ENCODE results near the gene SPINT4.

The SPINT4 gene

DNA sequence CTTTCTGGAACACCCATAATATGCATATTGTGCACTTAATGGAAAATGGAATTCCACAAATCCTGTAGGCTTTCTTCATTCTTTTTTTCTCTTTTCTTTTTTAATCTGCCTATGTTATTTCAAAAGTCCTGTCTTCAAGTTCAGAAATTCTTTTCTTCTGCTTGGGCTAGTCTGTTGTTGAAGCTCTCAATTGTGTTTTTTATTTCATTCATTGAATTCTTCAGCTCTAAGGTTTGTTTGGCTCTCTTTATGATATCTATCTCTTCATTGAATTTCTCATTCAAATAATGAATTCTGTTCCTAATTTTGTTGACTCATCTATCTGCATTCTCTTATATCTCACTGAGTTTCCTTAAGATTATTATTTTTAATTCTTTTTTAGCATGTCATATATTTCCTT lies 10.1 kb downstream of the SPINT4 start:
- TF ChIP-seq POLR2AphosphoS5 (IDR thresholded peaks at IDR 0.05; ENCODE audit: low read depth), result no peak
- TF ChIP-seq GABPA (IDR thresholded peaks at IDR 0.05; ENCODE audit: low read depth), result no peak
- no peak for TF ChIP-seq SPI1 (IDR thresholded peaks at IDR 0.05; ENCODE audit: borderline replicate concordance, low read depth)
- TF ChIP-seq, protein P1, sequence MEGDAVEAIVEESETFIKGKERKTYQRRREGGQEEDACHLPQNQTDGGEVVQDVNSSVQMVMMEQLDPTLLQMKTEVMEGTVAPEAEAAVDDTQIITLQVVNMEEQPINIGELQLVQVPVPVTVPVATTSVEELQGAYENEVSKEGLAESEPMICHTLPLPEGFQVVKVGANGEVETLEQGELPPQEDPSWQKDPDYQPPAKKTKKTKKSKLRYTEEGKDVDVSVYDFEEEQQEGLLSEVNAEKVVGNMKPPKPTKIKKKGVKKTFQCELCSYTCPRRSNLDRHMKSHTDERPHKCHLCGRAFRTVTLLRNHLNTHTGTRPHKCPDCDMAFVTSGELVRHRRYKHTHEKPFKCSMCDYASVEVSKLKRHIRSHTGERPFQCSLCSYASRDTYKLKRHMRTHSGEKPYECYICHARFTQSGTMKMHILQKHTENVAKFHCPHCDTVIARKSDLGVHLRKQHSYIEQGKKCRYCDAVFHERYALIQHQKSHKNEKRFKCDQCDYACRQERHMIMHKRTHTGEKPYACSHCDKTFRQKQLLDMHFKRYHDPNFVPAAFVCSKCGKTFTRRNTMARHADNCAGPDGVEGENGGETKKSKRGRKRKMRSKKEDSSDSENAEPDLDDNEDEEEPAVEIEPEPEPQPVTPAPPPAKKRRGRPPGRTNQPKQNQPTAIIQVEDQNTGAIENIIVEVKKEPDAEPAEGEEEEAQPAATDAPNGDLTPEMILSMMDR (IDR thresholded peaks at IDR 0.05; ENCODE audit: insufficient read depth, low read length), result no peak
- TF ChIP-seq, protein P2, sequence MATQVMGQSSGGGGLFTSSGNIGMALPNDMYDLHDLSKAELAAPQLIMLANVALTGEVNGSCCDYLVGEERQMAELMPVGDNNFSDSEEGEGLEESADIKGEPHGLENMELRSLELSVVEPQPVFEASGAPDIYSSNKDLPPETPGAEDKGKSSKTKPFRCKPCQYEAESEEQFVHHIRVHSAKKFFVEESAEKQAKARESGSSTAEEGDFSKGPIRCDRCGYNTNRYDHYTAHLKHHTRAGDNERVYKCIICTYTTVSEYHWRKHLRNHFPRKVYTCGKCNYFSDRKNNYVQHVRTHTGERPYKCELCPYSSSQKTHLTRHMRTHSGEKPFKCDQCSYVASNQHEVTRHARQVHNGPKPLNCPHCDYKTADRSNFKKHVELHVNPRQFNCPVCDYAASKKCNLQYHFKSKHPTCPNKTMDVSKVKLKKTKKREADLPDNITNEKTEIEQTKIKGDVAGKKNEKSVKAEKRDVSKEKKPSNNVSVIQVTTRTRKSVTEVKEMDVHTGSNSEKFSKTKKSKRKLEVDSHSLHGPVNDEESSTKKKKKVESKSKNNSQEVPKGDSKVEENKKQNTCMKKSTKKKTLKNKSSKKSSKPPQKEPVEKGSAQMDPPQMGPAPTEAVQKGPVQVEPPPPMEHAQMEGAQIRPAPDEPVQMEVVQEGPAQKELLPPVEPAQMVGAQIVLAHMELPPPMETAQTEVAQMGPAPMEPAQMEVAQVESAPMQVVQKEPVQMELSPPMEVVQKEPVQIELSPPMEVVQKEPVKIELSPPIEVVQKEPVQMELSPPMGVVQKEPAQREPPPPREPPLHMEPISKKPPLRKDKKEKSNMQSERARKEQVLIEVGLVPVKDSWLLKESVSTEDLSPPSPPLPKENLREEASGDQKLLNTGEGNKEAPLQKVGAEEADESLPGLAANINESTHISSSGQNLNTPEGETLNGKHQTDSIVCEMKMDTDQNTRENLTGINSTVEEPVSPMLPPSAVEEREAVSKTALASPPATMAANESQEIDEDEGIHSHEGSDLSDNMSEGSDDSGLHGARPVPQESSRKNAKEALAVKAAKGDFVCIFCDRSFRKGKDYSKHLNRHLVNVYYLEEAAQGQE (IDR thresholded peaks at IDR 0.05; ENCODE audit: insufficient replicate concordance, low read depth), result no peak
- Histone ChIP-seq H3K4me3 (replicated peaks; ENCODE audit: insufficient read depth, low read length) (no peak overlapping the region), H3K27me3 (ENCODE audit: insufficient read depth, poor library complexity, severe bottlenecking) (peaks cover 3% of the 10 kb centered on the region), H3K27ac (replicated peaks) (no peak overlapping the region)
- no peak for DNase-seq (ENCODE audit: low read depth in 1 of 2, low spot score in 1 of 2)

GRCh38 chr20:45735552-45735951 lies 13.4 kb downstream of the SPINT4 start:
- no peak for DNase-seq (ENCODE audit: low read depth in 1 of 2, low spot score in 1 of 2)
- Histone ChIP-seq H3K27me3 (ENCODE audit: insufficient read depth, poor library complexity, severe bottlenecking) (peaks cover 4% of the 10 kb centered on the region), H3K27ac (replicated peaks) (no peak overlapping the region), H3K4me3 (replicated peaks; ENCODE audit: insufficient read depth, low read length) (no peak overlapping the region)
- TF ChIP-seq GABPA (IDR thresholded peaks at IDR 0.05; ENCODE audit: low read depth), result no peak
- TF ChIP-seq, protein P2 (IDR thresholded peaks at IDR 0.05; ENCODE audit: insufficient replicate concordance, low read depth), result no peak
- TF ChIP-seq SPI1 (IDR thresholded peaks at IDR 0.05; ENCODE audit: borderline replicate concordance, low read depth), result no peak
- TF ChIP-seq, protein P1 (IDR thresholded peaks at IDR 0.05; ENCODE audit: insufficient read depth, low read length), result no peak
- no peak for TF ChIP-seq POLR2AphosphoS5 (IDR thresholded peaks at IDR 0.05; ENCODE audit: low read depth)

GRCh38 chr20:45735988-45736387 lies 13.8 kb downstream of the SPINT4 start:
- DNase-seq (ENCODE audit: low read depth in 1 of 2, low spot score in 1 of 2), result no peak
- Histone ChIP-seq H3K4me3 (replicated peaks; ENCODE audit: insufficient read depth, low read length) (no peak overlapping the region), H3K27me3 (ENCODE audit: insufficient read depth, poor library complexity, severe bottlenecking) (peaks cover 5% of the 10 kb centered on the region), H3K27ac (replicated peaks) (no peak overlapping the region)
- TF ChIP-seq SPI1 (IDR thresholded peaks at IDR 0.05; ENCODE audit: borderline replicate concordance, low read depth), result no peak
- TF ChIP-seq POLR2AphosphoS5 (IDR thresholded peaks at IDR 0.05; ENCODE audit: low read depth), result no peak
- TF ChIP-seq, protein P1 (IDR thresholded peaks at IDR 0.05; ENCODE audit: insufficient read depth, low read length), result no peak
- TF ChIP-seq GABPA (IDR thresholded peaks at IDR 0.05; ENCODE audit: low read depth), result no peak
- TF ChIP-seq, protein P2 (IDR thresholded peaks at IDR 0.05; ENCODE audit: insufficient replicate concordance, low read depth), result no peak
